ENCODE data around the gene LRMDA. TPM values are rescaled to one million over a fixed set of nuclear protein-coding genes. Genes with fewer than 3 reads are reported as not detected.

LRMDA gene
- total and polyA plus RNA-seq, 2 donors (not counting 1 experiment from before 2014, with no cell fraction given), result 0.12 TPM; not detected in 1

DNA sequence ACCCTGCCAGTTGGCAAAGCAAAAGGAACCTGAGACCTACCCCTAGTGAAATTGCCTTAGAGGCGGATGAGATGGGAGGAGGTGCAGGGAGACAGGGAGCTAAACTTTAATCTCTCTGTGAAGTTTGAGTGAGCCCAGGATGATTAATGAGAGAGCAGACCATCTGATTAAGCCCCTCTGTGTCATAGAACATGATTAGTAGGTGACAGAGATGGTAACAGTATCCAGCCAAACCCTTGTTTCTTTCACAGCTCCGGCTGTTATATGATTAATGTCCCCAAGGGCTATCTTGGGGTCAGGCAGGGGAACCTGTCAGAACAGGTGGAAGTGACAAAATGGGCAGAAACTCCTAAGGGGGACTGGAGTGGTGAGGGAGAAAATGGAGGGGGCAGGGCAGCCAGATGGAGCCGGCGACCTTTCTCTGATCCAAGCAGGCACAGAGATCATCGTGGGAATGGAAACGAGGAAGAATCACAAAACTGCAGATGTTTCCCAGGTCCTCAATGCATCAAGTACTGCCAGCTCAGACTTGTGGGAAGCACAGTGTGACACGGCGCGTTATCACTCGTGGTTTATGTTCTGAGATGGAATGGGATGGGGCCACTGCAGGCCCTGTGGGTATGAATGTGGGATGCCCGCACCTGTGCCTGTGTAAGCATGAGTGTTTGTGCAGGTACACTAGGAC lies 684.2 kb downstream of the LRMDA start:
- no peak overlapping the region for H3K4me3 ChIP-seq (ENCODE audit: control extremely low read depth in 1 of 5, extremely low read depth in 1 of 5, insufficient read depth in 1 of 5, low read depth in 2 of 5, low read length in 4 of 5)
- WGBS (ENCODE audit: insufficient coverage), result 78% methylated on average over 10 of the region's 11 CpGs
- TF ChIP-seq CTCF (IDR thresholded peaks at IDR 0.05), result no peak
- TF ChIP-seq EZH2 (IDR thresholded peaks at IDR 0.05; ENCODE audit: borderline replicate concordance, insufficient read depth, low read depth, low read length, poor library complexity, severe bottlenecking), result no peak
- intact Hi-C loops (cut with micrococcal nuclease), result no loop called here
- ChIA-PET CTCF (no interaction called here), POLR2A (no interaction called here)
- no peak overlapping the region for H3K9ac ChIP-seq (ENCODE audit: low read length)
- no peak for DNase-seq
- no peak overlapping the region for H3K4me2 ChIP-seq (replicated peaks; ENCODE audit: low read depth, low read length, poor library complexity, severe bottlenecking)
- H3K36me3 ChIP-seq (replicated peaks in 1 of 2; ENCODE audit: control extremely low read depth in 1 of 2, control insufficient read depth in 1 of 2, extremely low read depth in 1 of 2, insufficient read depth in 2 of 2, low read length in 1 of 2), result no peaks in the 10 kb centered on the region
- H3K9me3 ChIP-seq (ENCODE audit: control extremely low read depth in 1 of 3, control insufficient read depth in 2 of 3, insufficient read depth in 1 of 3, low read length in 2 of 3), result peaks cover 0 to 13% (median 0%) of the 10 kb centered on the region in 3 donors
- no peaks in the 10 kb centered on the region for H3K79me2 ChIP-seq (ENCODE audit: control insufficient read depth, insufficient read depth, low read length)
- ATAC-seq (ENCODE audit: low read depth), result no peak
- no peak overlapping the region for H2AFZ ChIP-seq (ENCODE audit: insufficient read depth, low read depth, low read length, poor library complexity, severe bottlenecking)
- H3K27ac ChIP-seq (ENCODE audit: low read length in 2 of 2), result no peak overlapping the region
- Mint-ChIP-seq H3K9me3 (ENCODE audit: insufficient read depth) (no peaks in the 10 kb centered on the region), H3K27me3 (peaks cover 9% of the 10 kb centered on the region), H3K4me1 (no peaks in the 10 kb centered on the region), H3K27ac (no peak overlapping the region), H3K4me3 (no peak overlapping the region)
- no peaks in the 10 kb centered on the region for H3K27me3 ChIP-seq (replicated peaks in 1 of 4; ENCODE audit: control extremely low read depth in 1 of 4, control insufficient read depth in 3 of 4, insufficient read depth in 4 of 4, low read length in 3 of 4)
- no peaks in the 10 kb centered on the region for H3K4me1 ChIP-seq (ENCODE audit: control insufficient read depth in 2 of 2, insufficient read depth in 2 of 2, low read length in 2 of 2)
- H4K20me1 ChIP-seq (ENCODE audit: control insufficient read depth, insufficient read depth, low read length, poor library complexity, severe bottlenecking), result no peaks in the 10 kb centered on the region

GRCh38 chr10:76116523-76116922 lies 685.1 kb downstream of the LRMDA start:
- H3K36me3 ChIP-seq (replicated peaks in 1 of 2; ENCODE audit: control extremely low read depth in 1 of 2, control insufficient read depth in 1 of 2, extremely low read depth in 1 of 2, insufficient read depth in 2 of 2, low read length in 1 of 2), result no peaks in the 10 kb centered on the region
- DNase-seq (no peak), ATAC-seq (ENCODE audit: low read depth) (no peak)
- CTCF ChIA-PET, result no interaction called here
- no peak overlapping the region for H3K9ac ChIP-seq (ENCODE audit: low read length)
- no peak overlapping the region for H3K4me2 ChIP-seq (replicated peaks; ENCODE audit: low read depth, low read length, poor library complexity, severe bottlenecking)
- TF ChIP-seq EZH2 (IDR thresholded peaks at IDR 0.05; ENCODE audit: borderline replicate concordance, insufficient read depth, low read depth, low read length, poor library complexity, severe bottlenecking), result no peak
- Mint-ChIP-seq H3K27ac (no peak overlapping the region), H3K4me1 (no peaks in the 10 kb centered on the region), H3K4me3 (no peak overlapping the region), H3K9me3 (ENCODE audit: insufficient read depth) (no peaks in the 10 kb centered on the region), H3K27me3 (peaks cover 3% of the 10 kb centered on the region)
- H3K27me3 ChIP-seq (replicated peaks in 1 of 4; ENCODE audit: control extremely low read depth in 1 of 4, control insufficient read depth in 3 of 4, insufficient read depth in 4 of 4, low read length in 3 of 4), result no peaks in the 10 kb centered on the region
- POLR2A ChIA-PET, result no interaction called here
- intact Hi-C loops (cut with micrococcal nuclease), result no loop called here
- H4K20me1 ChIP-seq (ENCODE audit: control insufficient read depth, insufficient read depth, low read length, poor library complexity, severe bottlenecking), result no peaks in the 10 kb centered on the region
- no peak overlapping the region for H2AFZ ChIP-seq (ENCODE audit: insufficient read depth, low read depth, low read length, poor library complexity, severe bottlenecking)
- H3K9me3 ChIP-seq (ENCODE audit: control extremely low read depth in 1 of 3, control insufficient read depth in 2 of 3, insufficient read depth in 1 of 3, low read length in 2 of 3), result peaks cover 0 to 13% (median 0%) of the 10 kb centered on the region in 3 donors
- no CpG with 5 or more reads among the region's 3 CpGs for WGBS (ENCODE audit: insufficient coverage)
- no peak overlapping the region for H3K4me3 ChIP-seq (ENCODE audit: control extremely low read depth in 1 of 5, extremely low read depth in 1 of 5, insufficient read depth in 1 of 5, low read depth in 2 of 5, low read length in 4 of 5)
- H3K4me1 ChIP-seq (ENCODE audit: control insufficient read depth in 2 of 2, insufficient read depth in 2 of 2, low read length in 2 of 2), result no peaks in the 10 kb centered on the region
- H3K27ac ChIP-seq (ENCODE audit: low read length in 2 of 2), result no peak overlapping the region
- no peaks in the 10 kb centered on the region for H3K79me2 ChIP-seq (ENCODE audit: control insufficient read depth, insufficient read depth, low read length)
